Naive thymus-derived CD4-positive, alpha-beta T cell (primary cell): ENCODE data around the gene ITGB8. TPM values are rescaled to one million over a fixed set of nuclear protein-coding genes. Genes with fewer than 3 reads are reported as not detected.

Experiments used
- ATAC-seq: fragments of 150-1000 bp; cut with Tn5 transposase; 2 replicates; pipeline ENCODE4 v1.10.0; 2021; ENCODE audit warnings: mild to moderate bottlenecking, moderate library complexity
- CTCF ChIA-PET: fragments of 350-600 bp; sonication (Branson Sonifier 250); formaldehyde crosslinking; loops from one replicate; lab custom pipeline; 2021; ENCODE audit warnings: antibody characterized with exemption; lab: Charles Lee
- POLR2A ChIA-PET: fragments of 350-600 bp; sonication (Branson Sonifier 250); formaldehyde crosslinking; loops from one replicate; lab custom pipeline; 2021; ENCODE audit warnings: antibody characterized with exemption, inconsistent platforms; lab: Charles Lee
- DNase-seq, 9 donors: peaks; one replicate each; pipeline versions ENCODE4 v3.0.0 to v3.0.0-alpha.2; 2020 to 2022; ENCODE audit warnings: mixed read lengths in 1 of 9
- H3K27ac ChIP-seq: one replicate; pipeline ENCODE4 v1.7.0; 2013; ENCODE audit warnings: mild to moderate bottlenecking, low read depth, low read length, moderate library complexity
- H3K27me3 ChIP-seq, 2 donors: one replicate each; pipeline ENCODE4 v1.7.0; 2013; ENCODE audit warnings: low read length in 2 of 2, mild to moderate bottlenecking in 2 of 2, moderate library complexity in 2 of 2; ENCODE audit not compliant: control insufficient read depth in 2 of 2, insufficient read depth in 2 of 2
- H3K36me3 ChIP-seq, 3 experiments: 1 replicate in 2 of 3; 2 replicates in 1 of 3; pipeline ENCODE4 v1.7.0; 2013; ENCODE audit warnings: low read length in 3 of 3, mild to moderate bottlenecking in 3 of 3, moderate library complexity in 1 of 3; ENCODE audit not compliant: insufficient read depth in 3 of 3, control insufficient read depth in 2 of 3
- H3K4me1 ChIP-seq, 2 donors: one replicate each; pipeline ENCODE4 v1.7.0; 2013; ENCODE audit warnings: low read length in 2 of 2, mild to moderate bottlenecking in 2 of 2, moderate library complexity in 1 of 2; ENCODE audit not compliant: control insufficient read depth in 2 of 2, insufficient read depth in 2 of 2
- H3K4me3 ChIP-seq: 2 replicates; pipeline ENCODE4 v1.7.0; 2013; ENCODE audit warnings: mild to moderate bottlenecking, low read length
- H3K9me3 ChIP-seq, 3 experiments: 1 replicate in 2 of 3; 2 replicates in 1 of 3; pipeline ENCODE4 v1.7.0; 2013; ENCODE audit warnings: low read length in 3 of 3; ENCODE audit not compliant: control insufficient read depth in 2 of 3
- H3K27ac Mint-ChIP-seq, 9 donors: one replicate each; pipeline ENCODE4 v1.8.0; 2020 to 2022; ENCODE audit warnings: mixed read lengths in 9 of 9, mild to moderate bottlenecking in 8 of 9, moderate library complexity in 5 of 9, inconsistent platforms in 2 of 9
- H3K27me3 Mint-ChIP-seq, 5 donors: one replicate each; pipeline ENCODE4 v1.8.0; 2021 to 2022; ENCODE audit warnings: mixed read lengths in 5 of 5, mild to moderate bottlenecking in 1 of 5
- H3K36me3 Mint-ChIP-seq, 5 donors: one replicate each; pipeline ENCODE4 v1.8.0; 2020 to 2022; ENCODE audit warnings: mixed read lengths in 5 of 5, mild to moderate bottlenecking in 3 of 5, inconsistent platforms in 1 of 5
- H3K4me1 Mint-ChIP-seq, 7 donors: one replicate each; pipeline ENCODE4 v1.8.0; 2020 to 2022; ENCODE audit warnings: mixed read lengths in 7 of 7, mild to moderate bottlenecking in 3 of 7, inconsistent platforms in 1 of 7
- H3K4me3 Mint-ChIP-seq, 10 donors: one replicate each; pipeline ENCODE4 v1.8.0; 2020 to 2022; ENCODE audit warnings: mild to moderate bottlenecking in 10 of 10, mixed read lengths in 10 of 10, moderate library complexity in 6 of 10, inconsistent platforms in 2 of 10
- H3K9me3 Mint-ChIP-seq, 11 donors: one replicate each; pipeline ENCODE4 v1.8.0; 2020 to 2022; ENCODE audit warnings: mixed read lengths in 11 of 11, mild to moderate bottlenecking in 4 of 11, inconsistent platforms in 1 of 11, moderate library complexity in 1 of 11
- intact Hi-C, 2 donors: fragments of 100-400 bp; cut with micrococcal nuclease; formaldehyde crosslinking; loops; one replicate each; pipeline ENCODE4 v1.15.1; 2023
- polyA plus RNA-seq, 2 donors: library from polyadenylated mRNA; unstranded; fragments of 300-500 nt; fragmentation: Illumina TruSeq; gene quantifications; one replicate each; pipeline ENCODE4 v1.2.3, GENCODE V29; 2021
- total RNA-seq, 6 experiments: library from RNA in 5 of 6; stranded (reverse) in 5 of 6; gene quantifications; 1 replicate in 5 of 6; 2 replicates in 1 of 6; pipeline ENCODE4 v1.2.3 and lab custom pipeline; 2021 to 2026

ITGB8 gene
- total and polyA plus RNA-seq, 7 experiments from 2014 or later = 0.08 to 2.9 (median 0.85) TPM; not detected in 4

- Mint-ChIP-seq H3K27ac (no peak overlapping the region), H3K4me1 (no peaks in the 10 kb centered on the region), H3K9me3 (peaks cover 0 to 14% (median 0%) of the 10 kb centered on the region in 11 donors), H3K4me3 (no peak overlapping the region), H3K36me3 (no peaks in the 10 kb centered on the region), H3K27me3 (peaks cover 0 to 5% (median 0%) of the 10 kb centered on the region in 5 donors)
- no peaks in the 10 kb centered on the region for H3K27me3 ChIP-seq
- no peak overlapping the region for H3K4me3 ChIP-seq
- no peaks in the 10 kb centered on the region for H3K36me3 ChIP-seq
- no peak overlapping the region for H3K27ac ChIP-seq
- ChIA-PET POLR2A (no interaction called here), CTCF (no interaction called here)
- intact Hi-C loops = loop anchor here in 1 of 2 donors (5.0 kb wide), 1 partner anchor 697 kb away; no protein-coding TSS in a partner anchor
- DNase-seq = no peak
- H3K4me1 ChIP-seq = no peaks in the 10 kb centered on the region
- no peak for ATAC-seq
- no peaks in the 10 kb centered on the region for H3K9me3 ChIP-seq
These were observed 113.5 kb downstream of the ITGB8 start for GRCh38 chr7:20444030-20444800.

DNA sequence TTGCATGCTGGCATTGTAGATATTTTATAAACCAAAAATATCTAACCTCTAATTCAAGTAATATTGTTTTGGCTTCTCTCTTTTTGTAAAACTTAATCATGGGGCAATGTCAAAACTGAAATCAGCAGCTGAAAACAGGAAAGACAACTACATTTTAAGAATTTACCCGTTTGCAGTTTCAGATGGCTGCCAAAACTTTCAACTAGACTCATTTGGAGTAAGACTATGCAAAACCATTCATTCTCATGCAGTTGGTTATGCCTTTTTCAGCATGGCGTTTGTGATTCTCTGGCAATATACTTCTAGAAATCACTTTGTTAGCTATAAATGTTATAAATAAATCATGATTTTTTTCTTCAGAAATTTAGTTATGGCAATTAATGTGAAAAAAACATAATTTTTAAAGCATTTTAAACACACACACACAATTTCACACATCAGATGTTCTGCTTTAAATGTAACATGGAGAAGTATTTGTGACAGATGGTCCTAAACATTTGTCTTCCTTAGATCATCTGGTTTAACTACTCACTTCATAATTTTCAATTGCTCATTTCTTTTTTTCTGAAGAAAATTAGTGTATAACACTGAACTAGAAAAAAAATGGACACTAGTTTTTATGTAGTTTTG, 116.4 kb downstream of the ITGB8 start:
- ATAC-seq (no peak), DNase-seq (no peak)
- no peaks in the 10 kb centered on the region for H3K27me3 ChIP-seq
- no peak overlapping the region for H3K4me3 Mint-ChIP-seq
- ChIA-PET POLR2A (no interaction called here), CTCF (no interaction called here)
- H3K27me3 Mint-ChIP-seq = peaks cover 0 to 3% (median 0%) of the 10 kb centered on the region in 5 donors
- H3K4me1 ChIP-seq = no peaks in the 10 kb centered on the region
- H3K4me3 ChIP-seq = no peak overlapping the region
- H3K9me3 ChIP-seq = no peaks in the 10 kb centered on the region
- intact Hi-C loops = no loop called here
- no peaks in the 10 kb centered on the region for H3K36me3 ChIP-seq
- H3K9me3 Mint-ChIP-seq = peaks cover 0 to 14% (median 0%) of the 10 kb centered on the region in 11 donors
- H3K27ac ChIP-seq = no peak overlapping the region
- no peaks in the 10 kb centered on the region for H3K36me3 Mint-ChIP-seq
- no peak overlapping the region for H3K27ac Mint-ChIP-seq
- no peaks in the 10 kb centered on the region for H3K4me1 Mint-ChIP-seq

- POLR2A ChIA-PET = no interaction called here
- H3K27me3 Mint-ChIP-seq = peaks cover 0 to 3% (median 0%) of the 10 kb centered on the region in 5 donors
- H3K4me1 Mint-ChIP-seq = no peaks in the 10 kb centered on the region
- CTCF ChIA-PET = interaction anchor here (0.6 kb wide), 1 partner anchor 316 kb away, joined by 3 read pairs; no protein-coding TSS in a partner anchor
- H3K4me1 ChIP-seq = no peaks in the 10 kb centered on the region
- H3K9me3 ChIP-seq = no peaks in the 10 kb centered on the region
- no peak overlapping the region for H3K27ac ChIP-seq
- no peak overlapping the region for H3K4me3 Mint-ChIP-seq
- ATAC-seq (no peak), DNase-seq (no peak)
- no peaks in the 10 kb centered on the region for H3K36me3 Mint-ChIP-seq
- H3K27ac Mint-ChIP-seq = no peak overlapping the region
- intact Hi-C loops = no loop called here
- H3K36me3 ChIP-seq = no peaks in the 10 kb centered on the region
- H3K9me3 Mint-ChIP-seq = peaks cover 0 to 14% (median 0%) of the 10 kb centered on the region in 11 donors
- no peak overlapping the region for H3K4me3 ChIP-seq
- H3K27me3 ChIP-seq = no peaks in the 10 kb centered on the region
These were observed 118.5 kb downstream of the ITGB8 start for GRCh38 chr7:20449176-20449575.

DNA sequence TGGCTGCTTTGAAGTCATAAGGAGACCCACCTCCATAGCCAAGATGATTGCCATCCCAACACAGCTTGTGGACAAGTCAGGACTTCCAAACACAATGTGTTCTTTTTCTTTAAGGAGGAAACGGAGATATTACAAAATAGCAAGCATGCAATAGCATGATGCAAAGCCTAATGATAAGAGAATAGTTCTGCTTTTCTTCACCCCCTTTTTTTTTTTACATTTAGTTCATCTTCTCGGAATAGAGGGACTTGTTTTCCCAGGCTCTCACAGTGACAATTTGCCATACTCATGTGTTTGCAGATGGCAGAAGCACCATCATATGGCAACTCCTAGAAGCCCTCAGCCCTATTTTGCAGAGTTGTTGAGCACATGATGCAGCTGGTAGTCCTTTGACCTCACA, 119.8 kb downstream of the ITGB8 start:
- no peaks in the 10 kb centered on the region for H3K36me3 Mint-ChIP-seq
- no peaks in the 10 kb centered on the region for H3K9me3 ChIP-seq
- H3K4me3 ChIP-seq = no peak overlapping the region
- no peak overlapping the region for H3K4me3 Mint-ChIP-seq
- H3K4me1 Mint-ChIP-seq = no peaks in the 10 kb centered on the region
- H3K4me1 ChIP-seq = no peaks in the 10 kb centered on the region
- H3K36me3 ChIP-seq = no peaks in the 10 kb centered on the region
- H3K27ac ChIP-seq = no peak overlapping the region
- intact Hi-C loops = no loop called here
- no peak for DNase-seq
- peak; percentile 54 for ATAC-seq
- ChIA-PET CTCF (no interaction called here), POLR2A (no interaction called here)
- no peak overlapping the region for H3K27ac Mint-ChIP-seq
- peaks cover 0 to 4% (median 0%) of the 10 kb centered on the region in 11 donors for H3K9me3 Mint-ChIP-seq
- H3K27me3 Mint-ChIP-seq = peaks cover 0 to 3% (median 0%) of the 10 kb centered on the region in 5 donors
- no peaks in the 10 kb centered on the region for H3K27me3 ChIP-seq

- Mint-ChIP-seq H3K36me3 (no peaks in the 10 kb centered on the region), H3K27me3 (no peaks in the 10 kb centered on the region), H3K9me3 (peaks cover 0 to 8% (median 0%) of the 10 kb centered on the region in 11 donors), H3K27ac (no peak overlapping the region), H3K4me1 (no peaks in the 10 kb centered on the region), H3K4me3 (no peak overlapping the region)
- Histone ChIP-seq H3K27me3 (no peaks in the 10 kb centered on the region), H3K9me3 (no peaks in the 10 kb centered on the region), H3K27ac (no peak overlapping the region), H3K4me3 (no peak overlapping the region), H3K4me1 (no peaks in the 10 kb centered on the region), H3K36me3 (no peaks in the 10 kb centered on the region)
- ChIA-PET POLR2A (no interaction called here), CTCF (no interaction called here)
- intact Hi-C loops = no loop called here
- no peak for ATAC-seq
- DNase-seq = no peak
These were observed 123.5 kb downstream of the ITGB8 start for GRCh38 chr7:20454202-20454601.

DNA sequence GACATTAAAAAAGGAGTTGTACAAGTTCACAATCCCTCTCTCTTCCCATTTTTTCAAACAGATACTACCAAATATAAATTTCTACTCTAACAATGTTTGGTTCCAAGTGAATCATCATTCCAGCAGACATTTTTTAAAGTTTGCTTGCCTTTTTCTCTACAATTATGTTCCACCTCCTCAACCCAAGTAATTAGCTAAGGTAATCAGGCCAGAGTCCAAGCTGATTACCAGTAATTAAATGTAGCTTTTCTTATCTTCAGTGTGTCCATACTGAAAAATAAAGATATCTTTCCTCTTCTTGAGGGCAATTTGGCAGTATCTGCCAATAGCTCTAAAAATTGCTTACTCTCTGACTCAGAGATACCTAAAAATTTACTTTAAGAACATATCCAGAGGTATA, 126.0 kb downstream of the ITGB8 start:
- Mint-ChIP-seq H3K4me3 (no peak overlapping the region), H3K27ac (no peak overlapping the region), H3K27me3 (no peaks in the 10 kb centered on the region), H3K9me3 (peaks cover 0 to 4% (median 0%) of the 10 kb centered on the region in 11 donors), H3K36me3 (no peaks in the 10 kb centered on the region), H3K4me1 (peaks cover 0 to 1% (median 0%) of the 10 kb centered on the region in 7 donors)
- no peaks in the 10 kb centered on the region for H3K4me1 ChIP-seq
- POLR2A ChIA-PET = no interaction called here
- no peak for ATAC-seq
- H3K27me3 ChIP-seq = no peaks in the 10 kb centered on the region
- intact Hi-C loops = no loop called here
- no peaks in the 10 kb centered on the region for H3K36me3 ChIP-seq
- no peak for DNase-seq
- no peak overlapping the region for H3K27ac ChIP-seq
- no peaks in the 10 kb centered on the region for H3K9me3 ChIP-seq
- CTCF ChIA-PET = no interaction called here
- H3K4me3 ChIP-seq = no peak overlapping the region
